K562 (cell line): ENCODE results near the gene TMPO. TPM values are rescaled to one million over a fixed set of nuclear protein-coding genes. Genes with fewer than 3 reads are reported as not detected.

Experiments used
- ARID1B ChIP-seq: fragments of 450-650 bp; IDR thresholded peaks from 2 replicates; pipeline ENCODE4 v1.6.1; 2016; ENCODE audit warnings: antibody characterized with exemption, mild to moderate bottlenecking, inconsistent platforms
- CUX1 ChIP-seq: fragments of 200-800 bp; sonication (Bioruptor generic); IDR thresholded peaks from 2 replicates; pipeline ENCODE4 v1.6.1; 2016; ENCODE audit warnings: missing genetic modification characterization, missing compliant biosample characterization
- EHMT2 ChIP-seq: fragments of 450-650 bp; IDR thresholded peaks from 2 replicates; pipeline ENCODE4 v1.6.1; 2018; ENCODE audit warnings: antibody characterized with exemption
- EZH2 ChIP-seq: IDR thresholded peaks from 2 replicates; pipeline ENCODE4 v1.6.1; 2012; ENCODE audit warnings: low read depth, mild to moderate bottlenecking, inconsistent platforms, low read length, borderline replicate concordance
- FOXA1 ChIP-seq: fragments of 450-650 bp; IDR thresholded peaks from 2 replicates; pipeline ENCODE4 v1.6.1; 2016; ENCODE audit warnings: mild to moderate bottlenecking, borderline replicate concordance
- FOXK2 ChIP-seq, 2 experiments: fragments of 450-650 bp; IDR thresholded peaks in 1 of 2; conservative IDR thresholded peaks in 1 of 2; 2 replicates each; pipeline ENCODE4 v1.6.1; 2016; ENCODE audit warnings: low read depth in 2 of 2, mild to moderate bottlenecking in 1 of 2
- GTF2A2 ChIP-seq: IDR thresholded peaks from 2 replicates; pipeline ENCODE4 v1.6.1; 2016; ENCODE audit warnings: mild to moderate bottlenecking, missing genetic modification characterization, missing compliant biosample characterization
- HDAC2 ChIP-seq: fragments of 450-650 bp; IDR thresholded peaks from 2 replicates; pipeline ENCODE4 v1.6.1; 2016; ENCODE audit warnings: mild to moderate bottlenecking
- HIVEP1 ChIP-seq: fragments of 250-450 bp; sonication (Bioruptor Pico); IDR thresholded peaks from 2 replicates; pipeline ENCODE4 v1.4.0; 2020; ENCODE audit warnings: mild to moderate bottlenecking
- KDM2B ChIP-seq: fragments of 250-450 bp; sonication (Bioruptor Pico); IDR thresholded peaks from 2 replicates; pipeline ENCODE4 v1.8.0; 2021; ENCODE audit warnings: mild to moderate bottlenecking, moderate library complexity
- LCOR ChIP-seq: sonication (generic); formaldehyde crosslinking; IDR thresholded peaks from 2 replicates; pipeline ENCODE4 v1.8.0; 2022; ENCODE audit warnings: mild to moderate bottlenecking, missing genetic modification reagents
- NCOA6 ChIP-seq: fragments of 450-650 bp; IDR thresholded peaks from 2 replicates; pipeline ENCODE4 v1.6.1; 2017; ENCODE audit warnings: mild to moderate bottlenecking
- NFIX ChIP-seq: fragments of 250-450 bp; sonication (Bioruptor Pico); IDR thresholded peaks from 2 replicates; pipeline ENCODE4 v1.4.0; 2020; ENCODE audit warnings: low read depth, mild to moderate bottlenecking, moderate library complexity
- TRIM25 ChIP-seq: fragments of 450-650 bp; IDR thresholded peaks from 2 replicates; pipeline ENCODE4 v1.7.0; 2016; ENCODE audit warnings: borderline replicate concordance
- ZNF589 ChIP-seq: fragments of 200-800 bp; sonication (Bioruptor generic); IDR thresholded peaks from 2 replicates; pipeline ENCODE4 v1.6.1; 2016; ENCODE audit warnings: low read depth, missing genetic modification characterization, missing compliant biosample characterization
- ZNF707 ChIP-seq: fragments of 250-450 bp; sonication (Bioruptor Pico); conservative IDR thresholded peaks from 2 replicates; pipeline ENCODE4 v1.8.0; 2022; ENCODE audit warnings: inconsistent platforms, mild to moderate bottlenecking, moderate library complexity
- ZNF764 ChIP-seq: fragments of 250-450 bp; sonication (Bioruptor Pico); IDR thresholded peaks from 2 replicates; pipeline ENCODE4 v1.4.0; 2020; ENCODE audit warnings: low read depth, mild to moderate bottlenecking, moderate library complexity
- ZNF778 ChIP-seq: fragments of 450-650 bp; formaldehyde crosslinking; IDR thresholded peaks from 2 replicates; pipeline ENCODE4 v1.4.0; 2020; ENCODE audit warnings: mild to moderate bottlenecking, moderate library complexity
- polyA plus RNA-seq, 8 experiments: library from polyadenylated mRNA; depleted of rRNA in 4 of 8; stranded (reverse) in 5 of 8; unstranded in 3 of 8; fragments of >200 nt; fragmentation: Nextera tagmentation in 2 of 8; fragmentation: Illumina TruSeq in 1 of 8; extraction: Ambion mirVana in 2 of 8; extraction: Trizol in 1 of 8; gene quantifications; 2 replicates each; pipeline versions ENCODE4 v1.2.1 to v1.2.3, GENCODE V29; 2011 to 2014; ENCODE audit warnings: inconsistent platforms in 1 of 8, missing spikeins in 1 of 8
- total RNA-seq, 7 experiments: library from RNA; depleted of rRNA in 6 of 7; stranded (reverse); fragments of >200 nt in 6 of 7; fragmentation: Illumina TruSeq in 2 of 7; extraction: Trizol in 2 of 7; gene quantifications; 2 replicates each; pipeline versions ENCODE4 v1.2.1 to v1.2.3, GENCODE V29; 2011 to 2021; ENCODE audit warnings: low replicate concordance in 1 of 7
- TF ChIP-seq, protein P1 (sequence below): sonication (generic); formaldehyde crosslinking; IDR thresholded peaks from 2 replicates; pipeline ENCODE4 v1.9.0; 2022; ENCODE audit warnings: mild to moderate bottlenecking, missing genetic modification reagents
- TF ChIP-seq, protein P2 (sequence below): fragments of 250-450 bp; sonication (Bioruptor Pico); IDR thresholded peaks from 2 replicates; pipeline ENCODE4 v1.8.0; 2022; ENCODE audit warnings: inconsistent platforms, mild to moderate bottlenecking, moderate library complexity, borderline replicate concordance

The TMPO gene
- total and polyA plus RNA-seq, 9 of the 15 experiments (the other 6 are each of a cell fraction or from before 2014, with no cell fraction given), result 62.1 to 263 (median 182) TPM

DNA sequence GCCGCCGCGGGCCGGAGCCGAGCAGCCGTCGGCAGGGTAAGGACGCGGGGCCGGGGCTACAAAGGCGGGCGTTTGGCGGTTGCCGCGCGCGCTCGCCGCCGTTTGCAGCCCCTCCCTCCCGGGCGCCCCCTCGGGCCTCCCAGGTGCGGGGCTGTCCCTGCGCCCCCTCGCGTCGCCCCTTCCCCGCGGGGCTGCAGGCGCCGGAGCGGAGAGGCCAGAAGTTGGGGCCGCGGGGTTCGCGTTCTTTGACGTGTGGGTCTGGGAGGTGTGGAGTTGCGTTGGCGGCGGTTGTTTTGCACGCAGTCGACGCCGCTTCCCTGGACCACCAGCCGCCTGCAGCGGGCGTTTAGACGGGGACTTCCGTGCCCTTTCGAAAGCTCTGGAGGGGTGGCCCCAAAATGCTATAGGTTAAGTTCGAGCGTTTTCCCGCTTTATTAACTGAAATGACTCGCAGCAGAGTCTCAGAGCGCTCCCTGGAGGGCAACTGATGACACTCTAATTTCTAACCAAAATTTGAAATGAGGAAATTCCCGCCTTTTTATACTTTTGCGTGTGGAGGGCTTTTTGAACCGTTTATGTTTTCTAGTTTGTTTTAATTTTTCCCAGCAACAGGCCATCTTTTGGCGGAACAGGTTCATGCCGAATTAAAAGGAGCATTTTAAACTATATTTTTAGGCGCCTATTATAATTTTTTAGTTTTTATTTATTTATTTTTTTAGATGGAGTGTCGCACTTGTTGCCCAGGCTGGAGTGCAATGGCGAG is 902 bp downstream of the TMPO start (continued):
- TF ChIP-seq ZNF707 (CRISPR knock-in tag), result no peak
- peak in 1 of 2 experiments; percentile 29; a peak in 1 of 4 replicates for TF ChIP-seq FOXK2 (conservative IDR thresholded peaks at IDR 0.05 in 1 of 2, IDR thresholded peaks at IDR 0.05 in 1 of 2; ENCODE audit: low read depth in 2 of 2)
- no peak for TF ChIP-seq CUX1
- TF ChIP-seq ARID1B, result no peak
- no peak for TF ChIP-seq EHMT2
- TF ChIP-seq ZNF764 (CRISPR knock-in tag), result no peak
- no peak for TF ChIP-seq KDM2B (CRISPR knock-in tag)
- TF ChIP-seq EZH2, result no peak
- TF ChIP-seq HIVEP1 (CRISPR knock-in tag), result no peak
- TF ChIP-seq NFIX (CRISPR knock-in tag), result no peak
- TF ChIP-seq NCOA6, result peak; percentile 83; the same call in 1 of the 2 replicates
- TF ChIP-seq, protein P1, sequence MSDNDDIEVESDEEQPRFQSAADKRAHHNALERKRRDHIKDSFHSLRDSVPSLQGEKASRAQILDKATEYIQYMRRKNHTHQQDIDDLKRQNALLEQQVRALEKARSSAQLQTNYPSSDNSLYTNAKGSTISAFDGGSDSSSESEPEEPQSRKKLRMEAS (CRISPR knock-in tag), result peak; percentile 54; the same call in 1 of the 2 replicates
- TF ChIP-seq ZNF778 (CRISPR knock-in tag), result no peak
- TF ChIP-seq, protein P2, sequence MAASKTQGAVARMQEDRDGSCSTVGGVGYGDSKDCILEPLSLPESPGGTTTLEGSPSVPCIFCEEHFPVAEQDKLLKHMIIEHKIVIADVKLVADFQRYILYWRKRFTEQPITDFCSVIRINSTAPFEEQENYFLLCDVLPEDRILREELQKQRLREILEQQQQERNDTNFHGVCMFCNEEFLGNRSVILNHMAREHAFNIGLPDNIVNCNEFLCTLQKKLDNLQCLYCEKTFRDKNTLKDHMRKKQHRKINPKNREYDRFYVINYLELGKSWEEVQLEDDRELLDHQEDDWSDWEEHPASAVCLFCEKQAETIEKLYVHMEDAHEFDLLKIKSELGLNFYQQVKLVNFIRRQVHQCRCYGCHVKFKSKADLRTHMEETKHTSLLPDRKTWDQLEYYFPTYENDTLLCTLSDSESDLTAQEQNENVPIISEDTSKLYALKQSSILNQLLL, result no peak
- TF ChIP-seq LCOR (CRISPR knock-in tag), result peak; percentile 97
- TF ChIP-seq ZNF589 (CRISPR knock-in tag), result no peak
- no peak for TF ChIP-seq TRIM25
- no peak for TF ChIP-seq HDAC2
- no peak for TF ChIP-seq GTF2A2
- TF ChIP-seq FOXA1, result no peak
